TTC549 (cell line): ENCODE measurements around the gene ESPNL.
A peak's percentile ranks its signal among the peaks of the same experiment; 100 is the strongest.
"Not testable (repeated sequence)": the region's sequence is repeated elsewhere in the genome, so short reads cannot be mapped to it uniquely, and the experiment has no call there.

ENCODE experiments used
- FAIRE-seq: peaks from 2 replicates; lab custom pipeline; 2012; peaks lifted over from hg19 to GRCh38; lab: Jason Lieb, UNC

Gene ESPNL

GRCh38 chr2:238100049-238100820 is at the start of gene ESPNL:
TSS of gene ESPNL (plus strand) at chr2:238100340. CDS start at chr2:238100420, 80 bp downstream.
- no peak for FAIRE-seq

- no peak for FAIRE-seq
These were observed 46.9 kb upstream of the ESPNL start for GRCh38 chr2:238053191-238053776.

- no peak for FAIRE-seq
These were observed 44.3 kb upstream of the ESPNL start for GRCh38 chr2:238055841-238056240.

DNA sequence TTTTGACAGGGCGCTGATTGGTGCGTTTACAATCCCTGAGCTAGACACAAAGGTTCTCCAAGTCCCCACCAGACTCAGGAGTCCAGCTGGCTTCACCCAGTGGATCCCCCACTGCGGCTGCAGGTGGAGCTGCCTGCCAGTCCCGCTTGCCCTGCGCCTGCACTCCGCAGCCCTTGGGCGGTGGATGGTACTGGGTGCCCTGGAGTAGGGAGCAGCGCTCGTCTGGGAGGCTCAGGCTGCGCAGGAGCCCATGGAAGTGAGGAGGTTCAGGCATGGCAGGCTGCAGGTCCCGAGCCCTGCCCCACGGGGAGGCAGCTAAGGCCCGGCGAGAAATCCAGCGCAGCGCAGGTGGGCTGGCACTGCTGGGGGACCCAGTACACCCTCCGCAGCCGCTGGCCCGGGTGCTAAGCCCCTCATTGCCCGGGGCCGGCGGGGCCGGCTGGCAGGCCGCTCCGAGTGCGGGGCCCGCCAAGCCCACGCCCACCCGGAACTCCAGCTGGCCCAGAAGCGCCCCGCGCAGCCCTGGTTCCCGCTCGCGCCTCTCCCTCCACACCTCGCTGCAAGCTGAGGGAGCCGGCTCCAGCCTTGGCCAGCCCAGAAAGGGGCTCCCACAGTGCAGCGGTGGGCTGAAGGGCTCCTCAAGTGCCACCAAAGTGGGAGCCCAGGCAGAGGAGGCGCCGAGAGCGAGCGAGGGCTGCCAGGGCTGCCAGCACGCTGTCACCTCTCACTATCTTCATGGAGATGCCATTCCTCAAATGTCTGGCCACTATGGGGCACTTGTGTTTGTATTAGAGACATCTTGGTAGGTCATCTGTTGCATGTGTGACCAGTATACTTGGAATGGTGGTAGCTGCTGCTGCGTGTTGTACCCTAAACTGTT is 42.2 kb upstream of the ESPNL start:
- not testable (repeated sequence) for FAIRE-seq

DNA sequence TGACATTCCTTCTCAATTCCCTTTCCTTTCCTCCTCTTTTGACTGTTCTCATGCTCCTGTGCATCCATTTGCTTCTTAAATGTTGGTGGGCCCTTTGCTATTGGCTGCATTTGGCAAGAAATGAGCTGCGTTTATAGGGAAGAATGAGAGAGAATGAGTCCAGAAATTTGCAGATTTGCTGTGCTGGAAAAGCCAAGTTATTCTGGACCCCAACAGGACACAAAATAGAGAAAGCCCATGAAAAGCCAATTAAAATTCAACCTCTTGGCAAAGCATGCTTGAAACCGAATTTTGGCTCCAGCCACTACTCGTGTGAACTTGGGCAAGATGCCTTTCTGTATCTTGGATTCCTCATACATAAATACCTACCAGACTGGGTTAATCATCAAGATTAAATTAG is 40.6 kb upstream of the ESPNL start:
- no peak for FAIRE-seq

GRCh38 chr2:238060096-238060541 is 40.0 kb upstream of the ESPNL start:
- FAIRE-seq: no peak

DNA sequence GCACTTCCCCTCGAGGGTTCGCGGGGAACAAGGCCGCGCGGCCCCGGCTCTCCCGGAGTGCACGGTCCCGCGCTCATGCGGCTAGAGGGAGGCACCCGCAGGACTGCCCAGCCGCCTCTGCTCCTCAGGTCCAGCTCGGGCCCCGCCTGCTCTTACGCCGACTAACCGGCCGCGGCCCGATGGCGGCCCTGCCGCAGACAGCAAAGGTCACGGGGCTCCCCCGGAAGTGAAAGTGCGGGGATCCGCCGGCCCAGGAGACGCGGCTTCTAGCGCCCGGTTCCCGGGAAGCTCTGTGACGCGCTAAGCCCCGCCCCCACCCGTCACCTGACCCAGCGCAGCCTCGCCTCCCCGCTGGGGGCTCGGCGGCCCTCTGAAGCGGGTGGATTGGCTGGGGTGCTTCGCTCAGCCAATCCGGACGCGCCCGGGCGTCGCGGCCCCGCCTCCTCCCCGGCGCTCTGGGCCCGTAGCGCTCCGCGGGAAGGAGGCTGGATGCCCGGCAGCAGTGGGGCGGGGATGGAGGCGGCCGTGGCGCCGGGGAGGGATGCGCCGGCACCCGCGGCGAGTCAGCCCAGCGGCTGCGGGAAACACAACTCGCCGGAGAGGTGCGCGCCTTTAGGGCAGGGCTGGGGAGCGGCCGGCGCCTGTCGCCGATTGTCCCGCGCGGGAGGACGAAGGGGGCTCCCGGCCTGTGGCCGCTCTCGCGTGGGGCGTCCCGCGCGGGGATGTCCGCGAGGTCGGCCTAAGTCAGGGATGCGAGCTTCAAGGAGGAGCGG is 39.4 kb upstream of the ESPNL start, which contains the start of gene SCLY:
Gene SCLY (plus strand): TSS at position 460 of the 773 bp plus-strand sequence. CDS start 54 bp downstream, at position 514.
- peak; percentile 47 for FAIRE-seq

DNA sequence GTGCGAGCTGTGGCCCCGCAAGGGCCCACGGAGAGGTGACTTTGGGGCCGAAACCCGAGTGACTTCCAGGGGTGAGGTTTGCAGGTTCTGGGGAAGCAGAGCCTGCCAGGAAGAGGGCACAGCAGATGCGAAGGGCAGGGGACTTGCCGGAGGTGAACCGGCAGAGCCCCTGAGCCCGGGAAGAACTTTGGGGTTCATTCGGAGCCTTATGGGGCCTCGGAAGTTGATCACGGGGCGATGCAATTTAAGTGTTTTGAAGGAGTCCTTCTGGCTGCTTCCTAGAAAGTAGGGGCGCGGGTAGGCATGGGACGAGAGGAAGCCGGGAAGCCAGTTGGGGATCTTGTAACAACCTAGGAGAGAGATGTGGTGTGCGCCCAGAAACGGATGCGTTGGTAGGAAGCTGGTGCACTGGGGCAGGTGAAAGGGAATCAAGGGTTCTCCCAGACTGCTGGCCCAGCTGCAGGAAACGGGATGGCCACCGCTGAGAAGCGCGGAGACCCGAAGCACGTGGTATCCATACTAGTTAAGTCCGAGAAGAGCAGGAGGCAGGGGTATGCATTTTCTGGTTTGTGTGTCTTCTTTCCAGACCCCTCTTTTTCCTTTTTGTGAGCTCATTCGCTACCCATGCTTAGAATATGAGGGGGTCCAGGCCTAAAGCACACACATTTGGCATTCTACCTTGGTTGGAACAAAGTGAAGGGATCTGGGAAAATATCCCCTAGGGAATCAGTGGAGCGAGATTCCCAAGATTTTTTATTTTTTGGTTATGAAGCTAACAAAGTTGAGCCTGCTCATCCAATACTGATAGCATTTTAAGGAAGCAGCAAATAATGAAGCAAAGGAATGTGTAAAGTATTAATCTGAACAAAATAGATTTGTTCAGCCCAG is 38.6 kb upstream of the ESPNL start:
- no peak for FAIRE-seq

DNA sequence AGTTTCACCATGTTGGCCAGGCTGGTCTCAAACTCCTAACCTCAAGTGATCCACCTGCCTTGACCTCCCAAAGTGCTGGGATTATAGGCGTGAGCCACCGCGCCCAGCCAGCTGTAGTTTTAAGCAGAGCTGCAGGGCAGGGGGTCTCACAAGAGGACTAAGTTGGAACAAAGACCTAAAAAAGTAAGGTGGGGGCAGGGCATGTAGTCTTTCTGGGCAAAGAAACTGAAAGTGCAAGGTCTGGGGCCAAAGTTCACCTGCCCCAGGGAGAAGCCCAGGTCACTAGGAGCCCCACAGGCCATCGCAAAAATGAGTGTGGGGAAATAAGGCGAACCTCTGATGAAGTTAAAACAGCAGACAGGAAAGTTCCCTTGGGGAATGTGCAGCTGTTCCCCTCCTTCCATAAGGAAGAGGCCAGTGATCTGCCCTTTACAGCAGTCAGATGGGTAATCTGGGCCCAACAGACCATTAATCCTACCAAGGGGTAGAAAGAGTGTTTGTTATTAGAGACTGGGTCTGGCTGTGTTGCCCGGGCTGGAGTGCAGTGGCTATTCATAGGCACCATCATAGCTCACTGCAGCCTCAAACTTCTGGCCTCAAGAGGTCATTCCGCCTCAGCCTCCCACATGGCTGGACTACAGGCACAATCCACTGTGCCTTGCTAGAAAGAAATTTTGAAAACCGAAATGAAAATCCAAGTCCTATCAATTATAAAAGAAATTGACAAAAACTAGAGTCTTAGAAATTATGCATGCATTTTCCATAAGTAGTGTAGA is 36.5 kb upstream of the ESPNL start:
- FAIRE-seq: no peak

- no peak for FAIRE-seq
These were observed 35.8 kb upstream of the ESPNL start for GRCh38 chr2:238064376-238064775.

DNA sequence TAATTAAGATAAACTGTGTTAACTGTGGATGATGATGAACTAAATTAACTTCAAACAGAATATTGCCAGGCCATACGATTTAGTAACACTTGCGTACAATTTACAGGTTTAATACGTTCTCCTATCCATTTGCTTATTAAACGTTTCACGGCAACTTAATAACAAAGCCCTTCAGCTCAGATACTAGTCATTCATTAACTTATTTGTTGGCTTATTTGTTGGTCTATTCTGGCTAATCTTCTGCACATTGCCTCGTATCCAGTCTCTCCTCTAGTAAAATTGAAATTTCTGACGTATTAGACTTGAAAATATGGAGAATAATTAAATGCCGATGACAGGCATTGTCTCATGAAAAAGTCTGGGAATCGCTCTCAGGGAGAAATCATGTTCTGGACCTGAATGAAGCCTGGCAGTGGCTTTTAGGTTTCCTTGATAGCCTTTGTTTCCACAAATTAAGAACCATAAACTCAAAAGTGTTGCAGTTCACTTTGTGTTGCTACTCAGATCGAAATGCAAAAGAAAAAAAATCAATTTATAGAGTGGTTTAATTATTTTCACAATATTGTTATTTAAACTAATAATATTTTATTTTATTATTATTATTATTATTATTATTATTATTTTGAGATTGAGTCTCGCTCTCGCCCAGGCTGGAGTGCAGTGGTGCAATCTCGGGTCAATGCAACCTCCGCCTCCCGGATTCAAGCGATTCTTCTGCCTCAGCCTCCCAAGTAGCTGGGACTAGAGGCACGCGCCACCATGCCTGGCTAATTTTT is 34.9 kb upstream of the ESPNL start:
- FAIRE-seq: no peak

- FAIRE-seq: no peak
These were observed 33.9 kb upstream of the ESPNL start for GRCh38 chr2:238066218-238066617.

DNA sequence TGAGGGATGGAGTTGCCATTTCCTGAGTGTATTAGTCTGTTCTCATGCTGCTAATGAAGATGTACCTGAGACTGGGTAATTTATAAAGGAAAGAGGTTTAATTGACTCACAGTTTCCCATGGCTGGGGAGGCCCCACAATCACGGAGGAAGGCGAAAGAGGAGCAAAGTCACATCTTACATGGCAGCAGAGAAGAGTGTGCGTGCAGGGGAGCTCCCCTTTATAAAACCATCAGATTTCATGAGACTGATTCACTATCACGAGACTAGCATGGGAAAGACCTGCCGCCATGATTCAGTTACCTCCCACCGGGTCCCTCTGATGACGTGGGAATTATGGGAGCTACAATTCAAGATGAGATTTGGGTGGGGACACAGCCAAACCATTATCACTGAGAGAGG is 33.4 kb upstream of the ESPNL start:
- FAIRE-seq: not testable (repeated sequence)

- FAIRE-seq: no peak
These were observed 32.2 kb upstream of the ESPNL start for GRCh38 chr2:238067939-238068338.

DNA sequence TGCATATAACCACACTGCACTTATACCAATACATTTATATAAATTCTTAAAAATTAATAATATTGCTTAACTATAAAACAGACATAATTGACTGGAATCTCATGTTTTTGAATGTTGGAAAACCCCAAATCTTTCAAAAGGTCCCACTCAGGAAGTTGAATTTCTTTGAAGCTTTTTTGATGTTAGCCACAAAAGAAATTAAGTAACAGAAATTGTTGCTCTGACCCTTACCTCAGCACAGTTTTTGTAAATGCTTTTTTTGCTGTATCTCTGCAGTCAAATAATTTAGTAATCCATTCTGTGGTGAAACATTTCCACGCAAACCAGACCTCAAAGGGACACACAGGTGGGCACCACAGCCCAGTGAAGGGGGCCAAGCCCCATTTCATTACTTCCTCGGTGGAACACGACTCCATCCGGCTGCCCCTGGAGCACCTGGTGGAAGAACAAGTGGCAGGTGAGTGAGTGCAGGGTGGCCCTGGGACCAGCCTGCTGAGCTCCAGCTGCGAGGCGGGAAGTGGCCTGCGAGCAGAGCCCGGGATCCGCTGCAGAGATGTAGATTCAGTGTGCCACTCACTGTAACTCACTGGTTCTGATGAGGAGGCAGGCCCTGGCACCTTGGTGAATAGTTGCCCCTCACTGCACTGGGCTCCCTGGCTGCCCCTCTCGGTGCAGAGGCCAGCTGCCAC is 31.0 kb upstream of the ESPNL start:
- no peak for FAIRE-seq

GRCh38 chr2:238069877-238070276 is 30.3 kb upstream of the ESPNL start:
- FAIRE-seq: no peak

GRCh38 chr2:238075397-238075796 is 24.7 kb upstream of the ESPNL start:
- no peak for FAIRE-seq

- no peak for FAIRE-seq
These were observed 22.8 kb upstream of the ESPNL start for GRCh38 chr2:238077292-238077691.

DNA sequence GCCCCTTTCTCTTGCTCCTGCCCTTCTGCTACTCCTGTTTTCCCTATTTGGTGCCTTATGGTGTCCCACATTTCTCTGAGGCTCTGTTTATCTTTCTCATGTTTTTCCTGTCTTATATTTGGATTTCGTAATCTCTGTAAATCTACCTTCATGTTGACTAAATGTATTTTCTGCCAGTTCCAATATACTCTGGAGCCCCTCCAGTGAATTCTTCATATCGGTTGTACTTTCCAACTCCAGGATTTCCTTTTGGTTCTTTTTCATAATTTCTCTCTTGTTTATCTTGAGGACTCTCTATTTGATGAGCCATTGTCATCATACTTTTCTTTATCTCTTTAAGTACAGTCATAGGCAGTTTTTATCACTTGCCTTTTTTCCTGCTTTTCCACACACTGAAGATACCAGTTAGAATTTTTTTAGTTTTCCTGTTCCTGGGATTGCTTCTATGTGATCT is 20.2 kb upstream of the ESPNL start:
- no peak for FAIRE-seq
